CD8-positive, alpha-beta memory T cell (primary cell): ENCODE data around the gene SIKE1. TPM values are rescaled to one million over a fixed set of nuclear protein-coding genes. Genes with fewer than 3 reads are reported as not detected.
A peak's percentile ranks its signal among the peaks of the same experiment; 100 is the strongest.
"Not testable (repeated sequence)": the region's sequence is repeated elsewhere in the genome, so short reads cannot be mapped to it uniquely, and the experiment has no call there.

Experiments
- CTCF ChIA-PET: fragments of 350-600 bp; sonication (Branson Sonifier 250); formaldehyde crosslinking; loops from one replicate; lab custom pipeline; 2021; ENCODE audit warnings: antibody characterized with exemption; lab: Charles Lee
- POLR2A ChIA-PET: fragments of 350-600 bp; sonication (Branson Sonifier 250); formaldehyde crosslinking; loops from one replicate; lab custom pipeline; 2021; ENCODE audit warnings: antibody characterized with exemption; lab: Charles Lee
- DNase-seq, 5 donors: peaks; one replicate each; pipeline versions ENCODE4 v3.0.0 to v3.0.0-alpha.2; 2020 to 2022; ENCODE audit warnings: mixed read lengths in 1 of 5
- H3K27ac ChIP-seq: one replicate; pipeline ENCODE4 v1.7.0; 2013; ENCODE audit warnings: low read depth, mild to moderate bottlenecking, low read length, moderate library complexity
- H3K27me3 ChIP-seq: 2 replicates; pipeline ENCODE4 v1.7.0; 2013; ENCODE audit warnings: low read length, mild to moderate bottlenecking; ENCODE audit not compliant: insufficient read depth, poor library complexity, severe bottlenecking
- H3K36me3 ChIP-seq: 2 replicates; pipeline ENCODE4 v1.7.0; 2013; ENCODE audit warnings: mild to moderate bottlenecking, low read length, moderate library complexity; ENCODE audit not compliant: insufficient read depth
- H3K4me1 ChIP-seq: 2 replicates; pipeline ENCODE4 v1.7.0; 2013; ENCODE audit warnings: mild to moderate bottlenecking, low read length, moderate library complexity; ENCODE audit not compliant: insufficient read depth
- H3K4me3 ChIP-seq: 2 replicates; pipeline ENCODE4 v1.7.0; 2013; ENCODE audit warnings: mild to moderate bottlenecking, low read length
- H3K9me3 ChIP-seq: 2 replicates; pipeline ENCODE4 v1.7.0; 2013; ENCODE audit warnings: mild to moderate bottlenecking, low read length
- H3K27ac Mint-ChIP-seq, 8 donors: one replicate each; pipeline ENCODE4 v1.8.0; 2020 to 2021; ENCODE audit warnings: mixed read lengths in 8 of 8, mild to moderate bottlenecking in 6 of 8, inconsistent platforms in 3 of 8, moderate library complexity in 3 of 8
- H3K27me3 Mint-ChIP-seq, 2 donors: one replicate each; pipeline ENCODE4 v1.8.0; 2020 to 2021; ENCODE audit warnings: mixed read lengths in 2 of 2, mild to moderate bottlenecking in 1 of 2, moderate library complexity in 1 of 2
- H3K36me3 Mint-ChIP-seq, 3 donors: one replicate each; pipeline ENCODE4 v1.8.0; 2020 to 2021; ENCODE audit warnings: mixed read lengths in 3 of 3, inconsistent platforms in 1 of 3, mild to moderate bottlenecking in 1 of 3
- H3K4me1 Mint-ChIP-seq, 3 donors: one replicate each; pipeline ENCODE4 v1.8.0; 2020 to 2021; ENCODE audit warnings: mixed read lengths in 3 of 3, inconsistent platforms in 1 of 3, mild to moderate bottlenecking in 1 of 3
- H3K4me3 Mint-ChIP-seq, 7 donors: one replicate each; pipeline ENCODE4 v1.8.0; 2020 to 2021; ENCODE audit warnings: mixed read lengths in 7 of 7, mild to moderate bottlenecking in 6 of 7, moderate library complexity in 4 of 7, inconsistent platforms in 2 of 7
- H3K9me3 Mint-ChIP-seq, 5 donors: one replicate each; pipeline ENCODE4 v1.8.0; 2020 to 2022; ENCODE audit warnings: mixed read lengths in 5 of 5, mild to moderate bottlenecking in 3 of 5, moderate library complexity in 2 of 5, inconsistent platforms in 1 of 5
- polyA plus RNA-seq: library from polyadenylated mRNA; unstranded; fragments of 300-500 nt; fragmentation: Illumina TruSeq; gene quantifications from one replicate; pipeline ENCODE4 v1.2.3, GENCODE V29; 2021
- total RNA-seq, 2 experiments: library from RNA; stranded (reverse); gene quantifications; one replicate each; pipeline ENCODE4 v1.2.3, GENCODE V29; 2021

Gene SIKE1
- total and polyA plus RNA-seq, 3 experiments from 2014 or later, result 29.7 to 70.3 (median 66.0) TPM

DNA sequence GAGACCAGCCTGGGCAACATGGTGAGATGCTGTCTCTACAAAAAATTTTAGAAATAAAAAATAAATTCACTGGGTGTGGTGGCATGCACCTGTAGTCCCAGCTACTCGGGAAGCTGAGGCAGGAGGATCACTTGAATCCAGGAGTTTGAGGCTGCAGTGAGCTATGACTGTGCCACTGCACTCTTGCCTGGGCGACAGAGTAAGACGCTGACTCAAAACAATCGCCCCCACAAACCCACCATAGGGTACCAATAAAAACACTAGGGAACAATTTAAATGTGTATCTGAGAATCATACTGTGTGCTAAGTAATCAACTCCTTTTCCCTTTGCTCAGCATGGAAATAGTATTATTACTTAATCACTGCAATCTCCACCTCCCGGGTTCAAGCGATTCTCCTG is 26.8 kb downstream of the SIKE1 start:
- H3K9me3 Mint-ChIP-seq, H3K27ac ChIP-seq, DNase-seq, H3K27me3 ChIP-seq, H3K9me3 ChIP-seq, H3K4me3 ChIP-seq, H3K27me3 Mint-ChIP-seq: not testable (repeated sequence)
- ChIA-PET CTCF (interaction anchor here (1.0 kb wide), 1 partner anchor 36 kb away, joined by 3 read pairs; no protein-coding TSS in a partner anchor), POLR2A (interaction anchor here (0.5 kb wide), 1 partner anchor 1623 kb away, joined by 6 read pairs; no protein-coding TSS in a partner anchor)
- H3K4me3 Mint-ChIP-seq, result peak overlapping the region; percentile 80 to 100 (median 100)
- peaks cover 0 to 48% (median 13%) of the 10 kb centered on the region in 3 donors for H3K36me3 Mint-ChIP-seq
- H3K27ac Mint-ChIP-seq, result peak overlapping the region in 6 of 8 donors; percentile 85 to 100 (median 100)
- Histone ChIP-seq H3K36me3 (peaks cover 20% of the 10 kb centered on the region), H3K4me1 (peaks cover 84% of the 10 kb centered on the region)
- H3K4me1 Mint-ChIP-seq, result peaks cover 91 to 98% (median 94%) of the 10 kb centered on the region in 3 donors

- H3K4me1 ChIP-seq, result peaks cover 86% of the 10 kb centered on the region
- peak overlapping the region; percentile 14 to 100 (median 33) for H3K4me3 Mint-ChIP-seq
- DNase-seq, result no peak
- H3K27me3 Mint-ChIP-seq, result no peaks in the 10 kb centered on the region
- H3K27ac ChIP-seq, result no peak overlapping the region
- H3K27me3 ChIP-seq, result no peaks in the 10 kb centered on the region
- POLR2A ChIA-PET, result interaction anchor here (0.5 kb wide), 1 partner anchor 1623 kb away, joined by 6 read pairs; no protein-coding TSS in a partner anchor
- no peak overlapping the region for H3K4me3 ChIP-seq
- H3K27ac Mint-ChIP-seq, result peak overlapping the region in 2 of 8 donors; percentile 40 to 67
- H3K9me3 ChIP-seq, result no peaks in the 10 kb centered on the region
- H3K9me3 Mint-ChIP-seq, result no peaks in the 10 kb centered on the region
- H3K4me1 Mint-ChIP-seq, result peaks cover 94 to 98% (median 94%) of the 10 kb centered on the region in 3 donors
- peaks cover 0 to 53% (median 13%) of the 10 kb centered on the region in 3 donors for H3K36me3 Mint-ChIP-seq
- H3K36me3 ChIP-seq, result peaks cover 23% of the 10 kb centered on the region
- CTCF ChIA-PET, result interaction anchor here (1.0 kb wide), 1 partner anchor 35 kb away, joined by 3 read pairs; no protein-coding TSS in a partner anchor
Measured at GRCh38 chr1:114753143-114753542, 27.3 kb downstream of the SIKE1 start.

GRCh38 chr1:114750780-114751179 is 29.7 kb downstream of the SIKE1 start:
- DNase-seq, result no peak
- peaks cover 92 to 97% (median 97%) of the 10 kb centered on the region in 3 donors for H3K4me1 Mint-ChIP-seq
- peak overlapping the region in 4 of 8 donors; percentile 22 to 64 (median 36) for H3K27ac Mint-ChIP-seq
- Histone ChIP-seq H3K36me3 (peaks cover 35% of the 10 kb centered on the region), H3K9me3 (no peaks in the 10 kb centered on the region), H3K4me1 (peaks cover 82% of the 10 kb centered on the region), H3K27me3 (no peaks in the 10 kb centered on the region), H3K4me3 (no peak overlapping the region), H3K27ac (no peak overlapping the region)
- POLR2A ChIA-PET, result interaction anchor here (0.7 kb wide), 1 partner anchor 27 kb away, joined by 3 read pairs; no protein-coding TSS in a partner anchor
- CTCF ChIA-PET, result no interaction called here
- H3K9me3 Mint-ChIP-seq, result no peaks in the 10 kb centered on the region
- peak overlapping the region; percentile 15 to 70 (median 28) for H3K4me3 Mint-ChIP-seq
- H3K27me3 Mint-ChIP-seq, result no peaks in the 10 kb centered on the region
- H3K36me3 Mint-ChIP-seq, result peaks cover 0 to 55% (median 16%) of the 10 kb centered on the region in 3 donors

- CTCF ChIA-PET, result no interaction called here
- H3K27ac Mint-ChIP-seq, result peak overlapping the region in 3 of 8 donors; percentile 17 to 21 (median 17)
- POLR2A ChIA-PET, result interaction anchor here (0.6 kb wide), 1 partner anchor 141 kb away, joined by 3 read pairs; no protein-coding TSS in a partner anchor
- peaks cover 79% of the 10 kb centered on the region for H3K4me1 ChIP-seq
- H3K4me3 ChIP-seq, result no peak overlapping the region
- peak overlapping the region in 3 of 7 donors; percentile 9 to 19 (median 10) for H3K4me3 Mint-ChIP-seq
- peaks cover 41% of the 10 kb centered on the region for H3K36me3 ChIP-seq
- DNase-seq, result no peak
- H3K9me3 Mint-ChIP-seq, result no peaks in the 10 kb centered on the region
- H3K27me3 Mint-ChIP-seq, result no peaks in the 10 kb centered on the region
- H3K9me3 ChIP-seq, result no peaks in the 10 kb centered on the region
- no peaks in the 10 kb centered on the region for H3K27me3 ChIP-seq
- H3K27ac ChIP-seq, result no peak overlapping the region
- H3K4me1 Mint-ChIP-seq, result peaks cover 92 to 97% (median 97%) of the 10 kb centered on the region in 3 donors
- peaks cover 0 to 58% (median 17%) of the 10 kb centered on the region in 3 donors for H3K36me3 Mint-ChIP-seq
Measured at GRCh38 chr1:114749835-114750234, 30.6 kb downstream of the SIKE1 start.

- no peak overlapping the region for H3K4me3 ChIP-seq
- no peak for DNase-seq
- Mint-ChIP-seq H3K4me1 (peaks cover 88 to 95% (median 94%) of the 10 kb centered on the region in 3 donors), H3K36me3 (peaks cover 0 to 84% (median 24%) of the 10 kb centered on the region in 3 donors), H3K27me3 (no peaks in the 10 kb centered on the region), H3K27ac (peak overlapping the region in 4 of 8 donors; percentile 4 to 54 (median 24)), H3K9me3 (no peaks in the 10 kb centered on the region), H3K4me3 (peak overlapping the region in 3 of 7 donors; percentile 1 to 13 (median 7))
- H3K27ac ChIP-seq, result no peak overlapping the region
- no peaks in the 10 kb centered on the region for H3K9me3 ChIP-seq
- ChIA-PET CTCF (interaction anchor here (0.6 kb wide), 1 partner anchor 9 kb away, joined by 3 read pairs; no protein-coding TSS in a partner anchor), POLR2A (no interaction called here)
- no peaks in the 10 kb centered on the region for H3K27me3 ChIP-seq
- peaks cover 52% of the 10 kb centered on the region for H3K4me1 ChIP-seq
- peaks cover 41% of the 10 kb centered on the region for H3K36me3 ChIP-seq
Measured at GRCh38 chr1:114746450-114747121, 33.9 kb downstream of the SIKE1 start.

DNA sequence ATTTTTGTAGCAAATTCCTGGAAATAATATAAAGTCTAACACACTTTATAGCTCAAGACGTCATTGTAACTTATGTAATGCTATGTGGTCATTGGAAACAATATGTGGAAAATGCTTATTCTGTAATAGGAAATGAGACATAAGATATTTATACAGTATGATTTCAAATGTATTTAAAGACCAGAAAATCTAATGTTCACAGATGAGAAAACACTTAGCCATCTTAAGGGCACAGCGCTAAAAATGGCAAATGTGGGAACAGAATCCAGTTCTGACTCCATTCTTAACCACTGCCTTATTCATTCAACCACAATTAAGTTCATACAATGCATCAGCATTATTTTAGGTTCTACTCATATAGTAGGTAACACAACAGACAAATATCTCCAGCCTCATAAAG is 35.2 kb downstream of the SIKE1 start:
- peak overlapping the region in 4 of 8 donors; percentile 13 to 44 (median 26) for H3K27ac Mint-ChIP-seq
- H3K36me3 Mint-ChIP-seq, result peaks cover 0 to 88% (median 26%) of the 10 kb centered on the region in 3 donors
- no peaks in the 10 kb centered on the region for H3K27me3 Mint-ChIP-seq
- Histone ChIP-seq H3K4me3 (no peak overlapping the region), H3K36me3 (peaks cover 36% of the 10 kb centered on the region), H3K27ac (no peak overlapping the region), H3K27me3 (no peaks in the 10 kb centered on the region), H3K9me3 (no peaks in the 10 kb centered on the region), H3K4me1 (peaks cover 39% of the 10 kb centered on the region)
- ChIA-PET CTCF (no interaction called here), POLR2A (no interaction called here)
- H3K9me3 Mint-ChIP-seq, result no peaks in the 10 kb centered on the region
- no peak for DNase-seq
- peak overlapping the region in 2 of 7 donors; percentile 32 to 37 for H3K4me3 Mint-ChIP-seq
- H3K4me1 Mint-ChIP-seq, result peaks cover 86 to 95% (median 94%) of the 10 kb centered on the region in 3 donors

DNA sequence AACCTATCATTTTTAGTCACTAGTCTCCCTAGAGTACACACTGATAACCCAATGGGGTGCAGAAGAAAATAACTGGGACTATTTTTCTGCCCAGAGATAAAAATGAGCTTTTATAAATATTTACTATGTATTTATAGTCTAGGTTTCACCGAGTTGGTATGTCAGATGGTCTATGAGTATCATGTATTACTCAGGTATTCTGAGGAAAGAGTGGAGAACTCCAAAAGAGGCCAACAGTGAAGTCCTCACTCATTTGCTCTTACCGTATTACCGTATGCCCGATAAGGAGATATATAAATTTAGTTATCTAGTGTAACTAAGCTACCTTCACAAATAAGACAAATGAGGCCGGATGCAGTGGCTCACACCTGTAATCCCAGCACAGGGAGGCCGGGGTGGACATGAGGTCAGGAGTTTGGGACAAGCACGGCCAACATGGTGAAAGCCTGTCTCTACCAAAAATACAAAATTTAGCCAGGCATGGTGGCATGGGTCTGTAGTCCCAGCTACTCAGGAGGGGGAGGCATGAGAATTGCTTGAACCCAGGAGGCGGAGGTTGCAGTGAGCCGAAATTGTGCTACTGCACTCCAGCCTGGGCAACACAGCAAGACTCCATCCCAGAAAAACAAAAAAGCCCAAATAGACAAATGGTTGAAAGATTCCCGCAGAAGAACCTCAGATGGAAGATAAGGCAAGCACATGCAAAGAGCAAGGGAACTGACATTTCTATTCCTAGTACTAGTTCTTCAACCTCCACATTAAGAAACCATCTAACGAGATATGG is 38.3 kb downstream of the SIKE1 start:
- peak overlapping the region in 2 of 8 donors; percentile 38 to 58 for H3K27ac Mint-ChIP-seq
- CTCF ChIA-PET, result interaction anchor here (1.2 kb wide), 1 partner anchor 24 kb away, joined by 3 read pairs; no protein-coding TSS in a partner anchor
- Histone ChIP-seq H3K36me3 (peaks cover 32% of the 10 kb centered on the region), H3K9me3 (no peaks in the 10 kb centered on the region), H3K4me3 (no peak overlapping the region), H3K27ac (no peak overlapping the region), H3K4me1 (peaks cover 20% of the 10 kb centered on the region), H3K27me3 (no peaks in the 10 kb centered on the region)
- no peaks in the 10 kb centered on the region for H3K9me3 Mint-ChIP-seq
- POLR2A ChIA-PET, result no interaction called here
- peaks cover 69 to 79% (median 73%) of the 10 kb centered on the region in 3 donors for H3K4me1 Mint-ChIP-seq
- no peaks in the 10 kb centered on the region for H3K27me3 Mint-ChIP-seq
- H3K36me3 Mint-ChIP-seq, result peaks cover 0 to 83% (median 11%) of the 10 kb centered on the region in 3 donors
- no peak for DNase-seq
- peak overlapping the region in 1 of 7 donors; percentile 23 for H3K4me3 Mint-ChIP-seq
